GOT3 (cell line): ENCODE data around the gene ZRSR2.

Source experiments
- DNase-seq: peaks from one replicate; lab custom pipeline; 2025; ENCODE audit warnings: mixed read lengths; lab: John Stamatoyannopoulos, UW

The ZRSR2 gene

DNA sequence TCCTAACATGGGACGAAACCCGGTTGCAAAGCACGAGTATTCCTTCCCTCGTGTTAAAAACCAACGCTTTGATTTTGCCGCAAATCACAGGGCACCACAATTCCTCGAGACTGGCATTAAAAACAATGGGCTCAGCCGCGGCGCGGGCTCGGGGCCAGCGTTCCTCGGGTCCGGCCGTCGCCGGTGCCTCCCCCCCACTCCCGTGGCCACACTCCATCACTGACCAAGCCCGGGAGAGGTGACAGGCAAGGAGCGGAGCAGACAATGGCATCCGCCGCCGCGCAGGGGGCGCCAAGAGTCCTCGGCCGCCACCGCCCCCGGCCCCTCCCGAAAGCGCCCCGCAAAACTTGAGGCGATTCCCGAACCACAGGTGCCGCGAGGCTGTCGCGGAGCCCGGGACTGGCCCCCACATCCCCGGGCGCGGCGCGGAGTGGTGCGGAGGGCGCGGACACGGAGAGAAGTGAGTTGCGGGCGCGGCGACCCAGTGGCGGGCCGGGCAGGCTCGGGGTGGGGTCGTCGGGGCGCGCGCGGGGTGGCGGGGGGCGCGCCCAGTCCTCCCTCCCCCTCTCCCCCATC is 63.9 kb downstream of the ZRSR2 start:
- DNase-seq, result no peak

GRCh38 chrX:15854712-15855567 is 64.7 kb downstream of the ZRSR2 start, which contains the start of gene AP1S2:
Gene AP1S2 (minus strand): TSS chrX:15854813. CDS start chrX:15852524, 2,289 bp downstream.
- peak; percentile 98 for DNase-seq

- DNase-seq, result no peak
Measured at GRCh38 chrX:15855568-15856221, 65.4 kb downstream of the ZRSR2 start.

DNA sequence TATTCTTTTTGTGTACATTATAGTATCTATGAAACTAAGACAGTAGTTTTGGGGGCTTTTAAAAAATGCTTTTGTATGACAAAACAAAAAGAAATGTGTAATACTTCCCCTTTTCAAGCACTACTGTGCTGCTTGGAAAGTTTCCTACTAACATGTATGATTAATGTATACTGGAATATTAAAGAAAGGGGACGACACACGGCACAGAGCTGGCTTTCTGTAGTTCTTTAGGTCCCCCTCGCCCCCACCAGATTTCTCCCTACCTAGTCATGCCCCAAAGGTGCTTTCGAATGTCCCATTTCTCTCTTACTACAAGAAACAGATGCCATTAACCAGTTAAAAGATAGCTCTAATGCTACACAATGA is 65.9 kb downstream of the ZRSR2 start:
- no peak for DNase-seq

DNA sequence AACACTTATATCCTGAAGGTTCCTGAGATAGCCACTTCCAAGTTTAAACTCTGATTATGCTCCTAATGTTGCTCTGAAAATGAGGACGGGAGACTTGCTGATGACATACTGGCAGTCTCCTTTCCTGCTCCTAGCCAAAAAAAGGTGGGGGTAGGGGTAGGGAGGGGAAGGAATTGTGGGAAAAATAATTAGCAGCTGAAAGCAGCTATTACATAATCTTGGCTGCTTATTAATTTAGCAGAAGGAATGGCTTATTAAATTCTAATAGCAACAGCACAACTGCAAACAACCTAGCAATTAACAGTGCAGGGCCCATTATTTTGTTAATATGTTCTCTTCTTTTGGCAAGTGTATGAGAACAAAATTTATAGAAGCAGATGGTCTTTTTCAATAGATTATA is 66.4 kb downstream of the ZRSR2 start:
- no peak for DNase-seq

DNA sequence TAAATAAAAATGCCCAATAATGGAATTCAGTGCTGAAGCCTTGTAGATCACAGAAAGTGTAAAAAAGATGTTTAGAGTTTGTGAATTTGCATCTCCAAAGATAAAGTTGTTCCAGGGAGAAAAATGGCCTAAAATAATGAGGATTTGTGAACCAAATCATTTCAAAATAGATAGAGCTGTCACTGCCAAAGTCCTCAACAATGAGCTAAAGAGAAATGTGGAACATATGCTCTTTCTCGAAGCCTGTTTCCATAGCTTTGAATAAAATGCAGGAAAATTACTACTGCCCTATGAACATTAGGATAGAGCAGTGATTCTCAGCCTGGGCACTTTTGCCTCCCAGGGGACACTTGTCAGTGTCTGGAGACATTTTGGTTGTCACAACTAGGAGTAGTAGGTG is 67.8 kb downstream of the ZRSR2 start:
- DNase-seq, result no peak

DNA sequence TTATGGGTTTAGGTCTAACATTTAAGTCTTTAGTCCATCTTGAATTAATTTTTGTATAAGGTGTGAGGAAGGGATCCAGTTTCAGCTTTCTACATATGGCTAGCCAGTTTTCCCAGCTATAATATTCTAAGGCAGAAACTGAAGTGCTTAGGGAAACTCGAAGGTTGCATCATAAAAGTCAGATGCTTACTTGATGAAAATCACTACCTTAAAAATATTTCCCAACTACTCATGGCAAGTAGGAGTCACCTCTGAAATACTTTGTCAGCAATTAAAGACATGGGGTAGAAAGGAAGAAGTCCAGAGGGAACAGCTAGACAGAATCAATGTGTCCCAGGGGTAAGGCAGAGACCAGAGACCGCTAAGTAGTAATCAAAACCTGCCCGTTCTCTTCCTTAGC is 70.6 kb downstream of the ZRSR2 start:
- DNase-seq, result no peak

DNA sequence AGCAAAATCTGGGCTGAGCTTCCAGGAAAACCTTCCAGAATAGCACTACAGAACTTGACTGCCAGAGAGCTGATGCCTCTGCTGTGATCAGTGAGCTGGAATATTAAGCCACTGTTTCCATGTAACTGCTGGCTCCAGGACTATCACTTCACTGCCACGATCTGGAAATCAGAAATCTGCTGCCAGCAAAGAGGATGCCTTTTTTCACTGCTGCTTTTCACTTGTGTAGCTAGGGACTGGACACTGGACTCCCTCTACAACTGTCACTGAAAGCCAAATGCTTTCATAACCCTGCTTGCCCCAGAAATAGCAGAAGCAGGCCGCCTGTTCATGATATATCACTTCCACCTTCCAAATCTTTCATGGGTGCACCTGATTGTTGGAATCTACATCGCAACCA is 73.7 kb downstream of the ZRSR2 start:
- no peak for DNase-seq

DNA sequence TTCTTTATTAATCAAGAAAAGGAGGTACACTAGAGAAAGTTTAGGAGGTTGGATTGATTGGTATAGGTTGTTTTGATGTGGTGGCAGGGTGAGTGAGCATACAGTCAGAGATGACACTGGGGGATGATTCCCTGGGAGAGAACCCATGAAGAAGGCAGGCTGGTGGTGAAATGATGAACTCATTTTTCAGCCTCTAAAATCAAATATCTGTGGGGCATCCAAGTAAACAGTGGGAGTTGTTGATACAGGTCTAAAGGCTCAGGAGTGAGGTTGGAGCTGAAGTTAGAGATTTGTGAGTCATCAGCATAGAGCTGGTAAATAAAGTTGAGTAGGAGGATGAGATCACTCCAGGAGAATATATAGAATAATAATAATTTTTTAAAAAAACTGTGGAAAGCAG is 74.3 kb downstream of the ZRSR2 start:
- no peak for DNase-seq

DNA sequence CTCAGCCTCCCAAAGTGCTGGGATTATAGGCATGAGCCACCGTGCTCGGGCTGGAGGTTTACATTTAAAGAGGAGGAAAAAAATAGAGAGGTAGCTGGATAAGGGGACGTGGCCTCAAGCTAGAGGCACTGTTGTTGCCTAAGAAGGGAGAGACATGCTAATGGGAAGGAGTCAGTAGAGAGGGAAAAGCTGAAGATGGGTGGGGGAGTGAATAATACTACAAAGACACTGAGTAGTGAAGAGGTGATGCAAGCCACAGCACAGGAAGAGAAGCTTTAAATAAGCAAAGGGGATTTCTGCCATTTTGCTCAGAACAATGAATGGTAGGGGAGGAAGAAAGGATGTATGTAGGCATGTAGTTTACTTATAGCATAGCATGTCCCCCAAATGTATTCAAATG is 75.9 kb downstream of the ZRSR2 start:
- no peak for DNase-seq

DNA sequence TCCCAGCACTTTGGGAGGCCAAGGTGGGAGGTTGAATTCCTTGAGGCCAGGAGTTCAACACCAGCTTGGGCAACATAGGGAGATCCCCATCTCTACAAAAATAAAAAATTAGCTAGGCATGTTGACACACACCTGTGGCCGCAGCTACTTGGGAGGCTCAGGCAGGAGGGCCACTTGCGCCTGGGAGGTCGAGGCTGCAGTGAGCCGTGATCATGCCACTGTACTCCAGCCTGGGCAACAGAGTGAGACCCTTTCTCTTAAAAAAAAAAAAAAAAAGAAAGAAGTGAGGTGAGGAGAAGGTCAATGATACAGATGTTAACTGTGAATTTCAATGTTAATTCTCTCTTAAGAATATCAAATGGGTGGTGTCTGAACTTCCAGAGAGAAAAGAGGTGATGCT is 79.4 kb downstream of the ZRSR2 start:
- no peak for DNase-seq

DNA sequence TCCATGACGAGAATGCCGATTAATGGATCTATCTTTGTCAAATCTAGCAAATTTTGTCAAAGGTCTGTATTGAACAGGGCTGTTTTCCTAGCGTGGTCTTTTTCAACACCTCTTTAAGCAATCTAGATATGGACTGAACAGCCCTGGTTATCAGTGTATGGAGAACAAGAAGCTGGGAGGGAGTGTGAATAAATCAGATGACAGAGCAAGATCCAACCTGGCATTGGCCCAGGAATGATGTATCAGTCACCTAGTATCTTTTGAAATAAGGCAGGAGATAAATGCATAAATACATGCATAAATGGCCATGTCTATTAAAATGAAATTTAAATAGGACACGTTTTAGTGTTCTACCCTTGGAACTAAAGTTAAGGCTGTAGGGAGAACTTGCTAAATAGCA is 80.0 kb downstream of the ZRSR2 start:
- no peak for DNase-seq
